Measurements from ENCODE around the gene RAB9A.
A peak's percentile ranks its signal among the peaks of the same experiment; 100 is the strongest.

DNA sequence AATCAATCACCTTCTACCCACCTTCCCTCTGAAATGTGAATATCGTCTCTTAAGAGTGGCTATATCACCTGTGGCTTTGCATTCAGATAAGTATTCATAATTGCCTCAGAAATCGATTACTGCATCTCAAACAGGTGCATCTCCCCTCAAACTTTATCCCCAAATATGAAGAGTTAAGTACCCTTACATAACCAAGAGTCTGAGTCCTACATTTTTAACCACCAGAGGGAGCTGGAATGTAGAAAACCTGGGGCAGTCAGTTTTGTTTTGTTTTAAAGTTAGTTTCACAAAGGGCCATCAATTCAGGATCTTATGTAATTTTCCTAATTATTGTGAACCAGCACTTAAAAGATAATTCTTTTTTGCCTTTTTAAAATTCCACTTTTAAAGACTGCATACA, 30.3 kb upstream of the RAB9A start:
- TF ChIP-seq, protein P1, sequence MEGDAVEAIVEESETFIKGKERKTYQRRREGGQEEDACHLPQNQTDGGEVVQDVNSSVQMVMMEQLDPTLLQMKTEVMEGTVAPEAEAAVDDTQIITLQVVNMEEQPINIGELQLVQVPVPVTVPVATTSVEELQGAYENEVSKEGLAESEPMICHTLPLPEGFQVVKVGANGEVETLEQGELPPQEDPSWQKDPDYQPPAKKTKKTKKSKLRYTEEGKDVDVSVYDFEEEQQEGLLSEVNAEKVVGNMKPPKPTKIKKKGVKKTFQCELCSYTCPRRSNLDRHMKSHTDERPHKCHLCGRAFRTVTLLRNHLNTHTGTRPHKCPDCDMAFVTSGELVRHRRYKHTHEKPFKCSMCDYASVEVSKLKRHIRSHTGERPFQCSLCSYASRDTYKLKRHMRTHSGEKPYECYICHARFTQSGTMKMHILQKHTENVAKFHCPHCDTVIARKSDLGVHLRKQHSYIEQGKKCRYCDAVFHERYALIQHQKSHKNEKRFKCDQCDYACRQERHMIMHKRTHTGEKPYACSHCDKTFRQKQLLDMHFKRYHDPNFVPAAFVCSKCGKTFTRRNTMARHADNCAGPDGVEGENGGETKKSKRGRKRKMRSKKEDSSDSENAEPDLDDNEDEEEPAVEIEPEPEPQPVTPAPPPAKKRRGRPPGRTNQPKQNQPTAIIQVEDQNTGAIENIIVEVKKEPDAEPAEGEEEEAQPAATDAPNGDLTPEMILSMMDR (IDR thresholded peaks at IDR 0.05) = 0 out of 2 replicates have a peak, but pooled peaks have one; percentile 13
- TF ChIP-seq NR1H2 (CRISPR knock-in tag; IDR thresholded peaks at IDR 0.05) (no peak), RORB (CRISPR knock-in tag; IDR thresholded peaks at IDR 0.05) (no peak), CREB1 (CRISPR knock-in tag; IDR thresholded peaks at IDR 0.05) (no peak)
